NCI-H146 (cell line): ENCODE results near the gene KIF1A.

Source experiments
- DNase-seq: peaks from one replicate; lab custom pipeline; 2025; lab: John Stamatoyannopoulos, UW

The KIF1A gene

GRCh38 chr2:240735476-240735875, 84.5 kb downstream of the KIF1A start:
- no peak for DNase-seq

GRCh38 chr2:240734756-240735155, 85.3 kb downstream of the KIF1A start:
- no peak for DNase-seq

GRCh38 chr2:240733803-240734495, 86.1 kb downstream of the KIF1A start:
- DNase-seq: no peak

GRCh38 chr2:240732911-240733622, 87.0 kb downstream of the KIF1A start:
- DNase-seq: no peak

- no peak for DNase-seq
Measured at GRCh38 chr2:240732184-240732583, 87.8 kb downstream of the KIF1A start.

GRCh38 chr2:240731178-240731545, 88.9 kb downstream of the KIF1A start:
- no peak for DNase-seq

- DNase-seq: no peak
Measured at GRCh38 chr2:240730501-240731177, 89.4 kb downstream of the KIF1A start.

- DNase-seq: no peak
Measured at GRCh38 chr2:240728827-240729226, 91.2 kb downstream of the KIF1A start.

GRCh38 chr2:240728361-240728760, 91.7 kb downstream of the KIF1A start:
- DNase-seq: no peak

- no peak for DNase-seq
Measured at GRCh38 chr2:240727913-240728312, 92.1 kb downstream of the KIF1A start.

- no peak for DNase-seq
Measured at GRCh38 chr2:240727439-240727838, 92.6 kb downstream of the KIF1A start.

- no peak for DNase-seq
Measured at GRCh38 chr2:240726876-240727275, 93.1 kb downstream of the KIF1A start.

- no peak for DNase-seq
Measured at GRCh38 chr2:240725671-240726070, 94.3 kb downstream of the KIF1A start.

- no peak for DNase-seq
Measured at GRCh38 chr2:240725266-240725665, 94.8 kb downstream of the KIF1A start.

GRCh38 chr2:240724431-240724830, 95.6 kb downstream of the KIF1A start:
- DNase-seq: no peak

- DNase-seq: no peak
Measured at GRCh38 chr2:240723851-240724250, 96.2 kb downstream of the KIF1A start.

GRCh38 chr2:240722796-240723735, 97.0 kb downstream of the KIF1A start:
- DNase-seq: no peak

GRCh38 chr2:240722376-240722775, 97.6 kb downstream of the KIF1A start:
- DNase-seq: no peak

- no peak for DNase-seq
Measured at GRCh38 chr2:240721596-240722180, 98.3 kb downstream of the KIF1A start.

GRCh38 chr2:240720686-240721595, 99.1 kb downstream of the KIF1A start:
- no peak for DNase-seq
